Ecto neural progenitor cell (in vitro differentiated cells): ENCODE results near the gene ZNF618.

Experiments used
- DNase-seq: peaks from one replicate; pipeline ENCODE4 v3.0.0-alpha.2; 2018; ENCODE audit warnings: low spot score

The ZNF618 gene

DNA sequence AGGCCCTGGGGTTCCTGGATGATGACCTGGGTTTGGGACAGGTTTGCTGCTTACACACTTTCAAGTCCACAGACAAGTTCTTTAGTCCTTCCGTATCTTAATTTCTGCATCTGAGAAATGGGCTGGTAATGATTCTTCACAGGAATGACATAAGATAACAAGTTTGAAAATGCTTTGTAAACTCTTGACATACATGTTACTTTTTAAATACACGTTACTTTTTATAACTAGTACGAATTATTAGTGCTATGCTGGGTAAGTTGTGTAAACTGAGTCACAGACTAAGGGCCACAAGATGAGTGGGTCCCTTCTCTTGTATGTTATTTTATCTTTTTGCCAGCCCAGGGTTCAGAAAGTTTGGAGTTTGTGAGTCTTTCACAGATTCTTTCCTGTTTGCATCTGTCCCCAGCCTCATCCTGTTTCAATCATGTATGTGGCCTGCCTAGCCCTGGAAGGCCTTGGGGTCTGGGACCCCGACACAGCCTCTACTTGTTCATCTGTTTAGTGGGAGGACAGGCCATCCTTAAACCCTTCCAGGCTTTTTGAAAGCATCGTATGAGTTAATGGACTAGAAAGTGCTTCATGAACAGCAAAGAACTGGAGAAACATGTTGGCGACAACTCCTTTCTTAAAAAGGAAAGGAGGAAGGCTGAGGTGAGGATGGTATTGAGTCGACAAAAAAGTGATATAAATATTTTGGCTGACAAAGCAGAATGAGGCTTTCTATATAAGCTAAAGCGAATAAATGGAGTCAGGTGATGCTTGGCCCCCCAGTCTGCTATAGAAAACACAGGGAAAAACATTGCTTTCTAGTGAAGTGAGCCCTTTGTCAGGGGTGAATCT is 9.3 kb downstream of the ZNF618 start:
- DNase-seq, result no peak

DNA sequence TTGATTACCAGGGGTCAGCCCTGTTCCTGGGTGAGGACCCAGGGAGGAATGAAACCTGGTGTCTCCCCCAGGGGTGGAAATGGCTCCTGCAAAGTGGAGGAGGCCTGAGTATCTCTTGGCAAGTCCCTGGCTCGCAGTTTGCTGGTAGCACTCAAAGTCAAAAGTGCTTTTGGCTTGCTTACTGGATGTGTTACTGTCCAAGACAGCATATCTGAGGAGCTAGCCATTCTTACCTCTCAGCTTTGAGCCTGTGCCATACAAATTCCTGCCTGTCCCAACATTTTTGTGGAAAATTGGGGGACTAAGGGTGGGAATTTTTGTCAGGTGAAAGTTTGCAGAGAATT is 9.9 kb downstream of the ZNF618 start:
- DNase-seq, result no peak

DNA sequence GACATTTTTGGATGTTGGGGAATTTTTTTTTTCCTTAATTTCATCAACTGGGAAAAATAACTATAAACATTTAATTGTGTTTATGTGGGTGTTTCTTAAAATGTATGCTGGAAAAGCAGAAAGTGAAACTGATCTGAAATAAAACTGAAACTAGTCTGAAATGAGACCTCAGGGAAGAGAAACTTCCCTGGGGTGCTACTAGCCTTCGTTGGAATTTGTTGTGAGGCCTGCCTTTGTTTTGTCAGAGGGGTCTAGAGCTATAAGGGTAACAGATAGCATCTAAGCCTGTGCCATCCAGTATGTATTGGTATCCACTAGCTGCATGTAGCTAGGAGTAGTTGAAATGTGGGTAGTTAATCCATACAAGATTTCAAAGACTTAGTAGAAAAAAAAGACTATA is 10.4 kb downstream of the ZNF618 start:
- no peak for DNase-seq

DNA sequence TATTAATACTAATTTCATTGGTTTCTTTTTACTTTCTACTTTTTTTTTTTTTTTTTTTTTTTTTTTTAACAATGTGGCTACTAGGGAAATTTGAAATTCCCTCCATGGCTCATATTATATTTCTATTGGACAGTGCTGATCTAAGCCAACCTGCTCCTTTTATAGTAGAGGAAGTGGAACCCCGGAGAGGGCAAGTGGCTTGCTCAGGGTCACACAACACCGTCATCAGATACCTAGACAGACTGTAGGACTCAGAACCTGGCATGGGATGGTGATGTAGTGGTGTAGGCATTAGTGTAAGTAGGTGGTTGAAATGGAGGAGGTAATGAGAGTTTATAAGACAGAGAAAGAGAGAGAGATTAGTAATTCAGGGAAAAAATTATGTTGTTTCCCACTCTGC is 10.8 kb downstream of the ZNF618 start:
- no peak for DNase-seq

DNA sequence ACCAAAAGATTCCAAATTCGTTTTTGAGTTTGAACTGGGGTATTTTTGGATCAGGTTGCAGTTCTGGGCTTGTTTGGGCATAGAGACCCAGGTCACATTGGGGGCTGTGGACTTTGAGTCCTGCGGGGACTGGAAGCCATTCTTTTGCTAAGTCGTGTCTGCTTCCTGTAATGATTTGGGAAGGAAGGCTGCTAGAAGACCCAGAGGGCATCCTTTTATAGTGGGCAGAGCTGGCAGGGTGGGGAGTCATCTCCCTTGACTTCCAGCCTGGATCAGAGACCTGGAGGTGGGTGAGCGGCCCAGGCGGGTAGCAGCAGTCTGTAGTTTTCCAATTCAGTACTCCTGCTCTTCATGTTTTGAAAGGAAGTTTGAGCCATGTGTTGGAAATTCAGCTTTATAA is 11.3 kb downstream of the ZNF618 start:
- DNase-seq, result no peak

DNA sequence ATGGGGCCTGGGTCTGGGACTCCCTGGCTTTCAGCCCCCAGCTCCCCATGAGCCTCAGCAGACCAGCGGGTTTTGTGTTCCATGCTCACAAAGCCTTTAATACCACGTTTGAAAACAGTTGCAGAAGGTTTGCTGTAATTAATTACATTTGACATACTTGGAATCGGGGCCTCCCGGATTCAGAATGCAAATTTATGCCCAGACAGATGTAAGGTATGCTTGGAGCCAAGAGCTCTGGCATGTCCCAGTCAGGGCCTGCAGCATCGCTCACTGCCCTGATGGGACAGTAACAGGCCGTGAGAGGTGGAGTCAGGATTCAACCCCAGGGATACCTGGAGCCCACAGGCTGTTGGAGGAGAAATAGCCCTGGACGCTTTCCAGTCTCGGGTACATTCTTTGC is 12.2 kb downstream of the ZNF618 start:
- no peak for DNase-seq

DNA sequence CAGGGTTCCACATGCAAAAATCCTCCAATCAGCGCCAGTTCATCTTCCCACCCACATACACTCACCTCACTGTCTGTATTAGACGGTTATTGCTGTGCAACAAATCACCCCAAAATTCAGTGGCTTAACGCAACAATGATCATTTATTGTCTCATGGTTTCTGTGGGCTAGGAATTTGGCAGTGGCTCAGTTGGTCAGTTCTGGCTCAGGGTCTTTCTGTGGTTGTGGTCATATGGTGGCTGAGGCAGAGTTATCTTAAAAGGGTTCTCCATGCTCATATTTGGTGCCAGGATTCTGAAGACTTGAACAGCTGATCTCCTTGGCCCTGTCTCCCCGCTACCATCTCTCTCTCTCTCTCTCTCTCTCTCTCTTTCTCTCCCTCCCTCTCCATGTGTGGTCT is 12.9 kb downstream of the ZNF618 start:
- DNase-seq, result no peak

DNA sequence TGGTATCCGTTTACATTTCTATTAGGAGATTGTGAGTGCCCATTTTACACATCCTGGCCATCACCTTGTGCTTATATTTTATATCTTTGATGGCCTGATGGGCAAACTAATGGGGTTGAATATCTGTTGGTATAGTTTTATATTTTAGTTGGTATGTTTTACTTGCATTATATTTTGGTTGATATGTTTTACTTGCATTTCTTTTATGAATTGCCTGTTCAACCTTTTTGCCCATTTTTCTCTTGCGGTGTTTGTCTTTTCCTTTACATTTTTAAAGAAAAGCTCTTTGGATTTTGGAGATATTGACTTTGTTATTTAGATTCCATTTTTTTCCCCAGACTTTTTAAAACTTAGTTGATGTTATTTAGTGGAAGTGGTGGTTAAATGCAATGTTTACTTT is 14.6 kb downstream of the ZNF618 start:
- DNase-seq, result no peak

DNA sequence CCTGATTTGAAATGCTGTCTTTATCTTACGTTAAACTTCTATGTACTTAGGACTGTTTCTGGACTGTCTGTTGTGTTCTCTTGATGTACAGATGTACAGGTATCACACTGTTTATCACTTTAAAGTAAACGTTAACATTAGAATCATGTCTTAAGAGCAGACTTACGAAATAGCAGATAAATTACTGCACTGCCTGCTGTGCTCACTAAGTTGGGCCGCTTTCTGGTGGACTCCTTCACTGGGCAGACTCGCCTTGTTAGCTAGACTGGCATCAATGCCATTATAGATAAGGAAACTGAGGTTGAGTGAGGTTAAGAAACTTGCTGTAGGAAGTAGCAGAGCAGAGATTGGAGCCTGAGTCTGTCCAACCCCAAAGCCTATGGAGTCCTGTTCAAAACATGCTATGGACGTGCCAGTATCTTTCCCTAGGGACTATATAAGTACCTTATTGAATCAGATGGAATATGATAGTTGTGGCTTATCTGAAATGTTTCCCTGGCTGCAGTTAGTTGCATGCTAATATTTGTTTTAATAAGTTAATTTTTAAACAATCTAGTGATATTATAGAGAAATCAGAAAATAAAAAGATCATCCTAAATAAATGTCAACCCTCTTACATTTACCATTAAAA is 16.9 kb downstream of the ZNF618 start:
- no peak for DNase-seq

DNA sequence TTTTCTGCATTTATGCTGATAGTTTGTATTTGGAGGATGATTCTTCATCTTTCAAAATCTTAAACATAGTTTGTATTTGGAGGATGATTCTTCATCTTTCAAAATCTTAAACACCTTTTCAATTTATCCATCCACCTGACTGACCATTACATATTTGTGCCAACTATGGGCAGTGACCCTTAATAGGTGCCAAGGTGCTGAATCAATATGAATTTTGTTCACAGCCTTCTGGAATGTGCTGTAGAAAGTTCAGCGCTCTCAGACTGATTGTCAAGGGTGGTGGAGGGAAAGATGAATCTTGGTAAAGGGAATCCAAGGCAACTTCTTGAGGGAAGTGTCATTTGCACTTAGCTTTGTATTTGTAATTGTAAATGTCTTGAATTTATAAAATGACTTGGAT is 18.1 kb downstream of the ZNF618 start:
- DNase-seq, result no peak

DNA sequence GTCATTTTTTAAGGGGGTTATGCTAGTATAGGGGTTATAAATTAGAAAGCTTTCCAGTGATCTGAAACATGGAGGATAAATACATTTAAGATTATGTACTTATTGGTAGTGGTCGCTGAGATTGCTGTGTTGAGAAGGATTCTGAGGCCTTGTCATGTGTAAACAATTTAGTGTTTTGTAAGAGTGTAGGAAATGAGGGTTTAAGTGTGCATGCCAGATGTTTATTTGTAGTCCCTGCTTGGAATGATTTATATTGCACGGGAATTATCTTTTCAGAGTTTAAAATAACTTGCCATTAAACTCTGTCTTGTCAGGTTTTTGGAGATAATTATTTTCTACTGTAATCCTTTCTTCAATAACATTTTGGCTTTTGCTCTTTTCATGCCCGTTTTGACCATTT is 19.4 kb downstream of the ZNF618 start:
- no peak for DNase-seq

DNA sequence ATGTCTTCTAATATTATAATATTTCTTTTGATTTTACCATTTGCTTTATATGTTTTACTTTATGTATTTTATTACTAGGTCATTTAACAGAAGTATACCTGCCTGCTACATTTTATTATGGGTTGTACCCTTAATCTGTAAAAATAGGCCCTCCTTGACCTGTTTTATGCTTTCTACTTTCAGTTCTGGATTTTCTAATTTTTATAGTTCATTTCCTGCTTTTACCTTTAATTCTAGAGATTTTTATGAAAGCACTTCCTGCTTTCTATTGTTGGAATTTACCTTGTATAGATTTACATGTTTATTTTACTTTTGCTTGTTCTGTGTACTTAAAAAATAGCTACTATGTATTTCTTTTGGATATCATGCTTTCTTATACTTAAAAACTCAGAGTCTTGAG is 20.6 kb downstream of the ZNF618 start:
- DNase-seq, result no peak

DNA sequence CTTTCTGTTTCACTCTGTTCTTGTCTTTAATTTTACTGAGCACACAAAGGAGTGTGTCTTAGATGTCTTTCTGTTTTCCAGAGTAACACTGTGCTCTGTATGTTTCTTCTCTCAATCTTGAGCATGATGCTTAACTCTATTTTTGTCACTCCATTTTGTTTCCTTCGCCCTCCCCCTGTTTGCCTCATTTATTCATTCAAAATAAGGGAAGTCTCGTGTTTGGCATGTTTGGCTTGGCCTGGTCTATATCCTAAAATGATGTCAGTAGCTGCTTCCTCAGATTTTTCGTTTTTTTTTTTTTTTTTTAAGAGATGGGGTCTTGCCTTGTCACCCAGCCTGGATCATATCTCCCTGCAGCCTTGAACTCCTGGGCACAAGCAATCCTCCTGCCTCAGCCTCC is 22.0 kb downstream of the ZNF618 start:
- DNase-seq, result no peak

DNA sequence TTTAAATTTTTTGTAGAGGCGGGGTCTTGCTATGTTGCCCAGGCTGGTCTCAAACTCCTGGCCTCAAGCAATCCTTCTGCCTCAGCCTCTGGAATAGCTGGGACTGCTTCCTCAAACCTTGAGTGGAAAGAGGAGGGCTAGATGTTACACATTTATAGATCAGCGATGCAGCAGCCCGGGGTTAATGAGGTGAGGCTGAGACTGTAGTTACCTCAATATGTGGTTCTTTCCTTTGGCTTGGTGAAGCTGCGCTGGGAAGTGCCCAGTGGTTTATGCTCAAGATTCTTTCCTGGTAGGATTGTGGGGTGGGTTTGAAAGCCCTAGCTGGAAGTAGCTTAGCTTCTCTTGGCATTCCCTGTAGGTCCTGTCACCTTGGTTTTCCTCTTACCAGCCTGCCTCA is 22.5 kb downstream of the ZNF618 start:
- no peak for DNase-seq

DNA sequence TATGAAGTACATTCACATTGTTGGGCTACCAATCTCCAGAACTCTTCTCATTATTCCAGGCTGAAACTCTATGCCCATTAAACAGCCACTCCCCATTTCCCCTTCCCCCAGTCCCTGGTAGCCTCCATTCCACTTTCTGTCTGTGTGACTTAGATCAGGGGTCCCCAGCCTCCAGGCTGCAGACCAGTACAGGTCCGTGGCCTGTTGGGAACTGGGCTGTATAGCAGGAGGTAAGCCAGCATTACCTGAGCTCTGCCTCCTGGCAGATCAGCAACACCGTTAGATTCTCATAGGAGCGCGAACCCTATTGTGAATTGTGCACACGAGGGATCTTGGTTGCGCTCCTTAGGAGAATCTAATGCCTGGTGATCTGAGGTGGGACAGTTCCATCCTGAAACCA is 23.1 kb downstream of the ZNF618 start:
- DNase-seq, result no peak

DNA sequence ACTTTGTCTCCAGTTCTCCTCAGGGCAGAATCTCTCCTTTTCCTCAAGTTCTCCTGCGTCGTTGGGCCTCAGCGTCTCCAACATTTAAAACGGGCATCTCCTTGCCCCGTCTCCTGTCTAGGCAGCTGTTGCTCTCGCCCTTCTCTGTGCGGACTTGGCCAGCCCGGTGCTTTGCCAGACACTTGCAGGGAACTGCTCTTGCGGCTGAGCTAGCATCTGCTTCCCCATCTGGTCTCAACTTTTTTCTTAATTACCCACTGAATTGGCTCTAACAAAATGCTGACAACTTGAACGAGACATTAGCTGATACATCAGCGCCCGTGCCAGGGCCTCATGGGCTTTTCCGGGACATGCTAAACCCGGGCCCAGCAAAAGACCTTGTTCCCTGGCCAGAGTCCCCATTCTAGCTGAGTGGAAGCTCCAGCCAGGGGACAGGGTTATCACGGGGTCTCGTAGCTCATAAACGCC is 25.1 kb downstream of the ZNF618 start:
- peak; percentile 42 for DNase-seq

DNA sequence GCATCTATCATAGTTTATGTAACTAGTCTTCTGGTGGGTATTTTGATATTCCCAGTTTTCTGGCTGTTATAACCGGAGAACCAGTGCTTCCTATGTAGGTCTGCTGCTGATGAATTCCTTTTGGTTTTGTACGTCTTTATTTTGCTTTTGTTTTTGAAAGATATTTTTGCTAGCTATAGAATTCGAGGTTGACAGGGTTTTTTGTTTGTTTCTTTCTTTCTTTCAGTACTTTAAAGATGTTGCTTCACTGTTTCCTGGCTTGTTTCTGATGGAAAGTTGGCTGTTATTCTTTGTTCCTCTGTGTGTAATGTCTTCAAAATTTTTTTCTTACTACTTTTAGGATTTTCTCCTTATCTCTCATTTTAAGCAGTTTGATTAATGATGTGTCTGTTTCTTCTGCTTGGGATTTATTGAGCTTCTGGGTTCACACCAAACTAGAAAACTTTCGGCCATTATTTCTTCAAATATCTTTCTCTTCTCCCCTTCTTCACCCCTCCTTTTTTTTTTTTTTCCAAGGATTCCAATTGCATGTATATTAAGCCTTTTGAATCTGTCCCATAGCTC is 27.5 kb downstream of the ZNF618 start:
- DNase-seq, result no peak

DNA sequence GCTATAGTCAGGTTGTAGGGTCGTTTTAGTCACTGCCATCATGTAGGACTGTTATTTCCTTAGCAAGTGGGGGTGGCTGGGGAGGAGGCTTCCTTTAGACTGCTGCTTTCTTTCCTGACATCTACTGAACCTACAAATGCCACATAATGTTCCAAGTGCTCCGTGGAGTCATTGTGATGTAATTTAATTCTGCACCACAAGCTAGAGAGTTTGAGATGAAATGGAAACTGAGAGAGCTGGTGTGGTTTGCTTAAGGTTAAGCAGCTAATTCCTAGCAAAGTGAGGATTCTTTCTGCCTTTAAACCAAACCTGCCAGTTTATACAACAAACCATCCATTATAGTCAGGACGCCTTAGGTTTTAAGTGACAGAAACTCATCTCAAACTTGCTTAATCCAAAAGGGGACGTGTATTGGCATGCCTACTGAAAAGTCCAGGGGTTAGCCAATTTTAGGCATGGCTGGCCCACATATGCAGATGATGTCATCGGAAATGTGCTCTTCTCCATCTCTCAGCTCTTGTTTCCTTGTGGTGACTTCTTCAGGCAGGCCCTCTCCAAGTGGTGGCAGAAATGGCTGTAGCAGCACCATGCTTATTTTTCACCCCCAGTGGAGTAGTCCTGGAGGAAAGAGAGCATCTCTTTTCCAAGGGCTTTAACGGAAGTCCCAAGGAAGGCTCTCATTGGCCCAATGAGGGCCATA is 30.5 kb downstream of the ZNF618 start:
- DNase-seq, result no peak

DNA sequence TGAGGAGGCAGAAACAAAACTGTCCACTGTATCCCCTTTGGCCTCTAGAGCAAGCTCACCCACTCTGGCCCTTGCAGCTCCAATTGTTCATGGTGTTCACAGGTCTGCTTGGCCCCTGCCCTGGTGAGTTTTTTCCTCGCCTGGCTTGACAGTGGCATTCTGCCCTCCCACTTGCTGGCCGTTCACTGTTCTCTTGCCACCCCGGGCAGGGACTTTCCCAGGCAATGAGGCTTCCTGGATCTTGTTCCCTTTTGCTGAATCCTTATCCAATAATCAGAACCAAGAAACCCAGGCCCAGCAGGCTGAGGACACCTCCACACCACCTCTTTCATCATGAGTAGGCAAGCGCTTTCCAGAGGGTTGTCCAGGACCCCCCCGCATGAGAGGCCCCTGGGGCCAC is 31.2 kb downstream of the ZNF618 start:
- DNase-seq, result no peak

DNA sequence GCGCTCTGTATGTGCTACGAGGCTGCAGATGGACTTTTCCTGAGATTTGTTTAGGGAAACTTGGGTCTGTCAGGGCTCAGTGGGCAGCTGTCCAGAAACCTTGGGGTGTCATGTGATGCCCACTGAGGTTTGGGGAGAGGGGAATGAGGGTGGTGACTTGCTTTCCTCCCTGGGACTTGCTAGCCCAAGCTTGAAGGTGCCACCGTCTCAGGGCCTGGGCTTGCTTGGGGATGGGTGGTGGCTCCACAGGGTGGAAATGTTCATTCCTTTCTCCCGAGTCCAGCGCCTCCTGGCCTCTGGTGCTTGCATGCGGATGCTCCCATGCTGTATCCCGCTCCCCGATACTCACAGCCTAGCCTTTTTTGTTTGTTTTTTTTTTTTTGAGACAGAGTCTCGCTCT is 33.3 kb downstream of the ZNF618 start:
- DNase-seq, result no peak

DNA sequence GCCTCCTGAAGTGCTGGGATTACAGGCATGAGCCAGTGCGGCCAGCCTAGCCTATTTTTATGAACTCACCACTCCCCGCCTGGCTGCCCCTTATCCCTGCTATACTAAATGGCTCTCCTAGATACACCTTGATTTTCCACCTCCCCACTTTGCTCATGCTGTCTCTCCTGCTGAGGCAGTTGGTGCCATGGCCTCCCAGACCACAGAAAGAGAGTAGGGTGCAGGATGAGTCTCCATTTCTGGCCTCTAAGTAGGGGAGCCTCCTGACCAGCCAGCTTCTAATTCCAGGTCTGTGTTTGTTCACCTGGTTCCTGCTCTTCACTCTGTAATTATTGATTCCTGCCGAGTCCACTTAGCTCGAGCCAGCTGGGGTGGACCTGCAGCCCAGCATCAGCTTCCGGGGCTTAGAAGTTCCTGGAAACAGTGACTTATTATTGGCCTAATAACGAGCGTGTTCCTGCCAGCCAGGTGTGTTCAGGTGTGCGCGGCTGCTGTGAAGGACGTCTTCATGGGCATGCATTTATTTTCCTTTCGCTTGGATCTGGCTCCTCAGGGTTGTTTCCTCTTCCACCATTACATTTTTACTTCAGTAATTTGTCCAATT is 34.0 kb downstream of the ZNF618 start:
- peak; percentile 27 for DNase-seq

DNA sequence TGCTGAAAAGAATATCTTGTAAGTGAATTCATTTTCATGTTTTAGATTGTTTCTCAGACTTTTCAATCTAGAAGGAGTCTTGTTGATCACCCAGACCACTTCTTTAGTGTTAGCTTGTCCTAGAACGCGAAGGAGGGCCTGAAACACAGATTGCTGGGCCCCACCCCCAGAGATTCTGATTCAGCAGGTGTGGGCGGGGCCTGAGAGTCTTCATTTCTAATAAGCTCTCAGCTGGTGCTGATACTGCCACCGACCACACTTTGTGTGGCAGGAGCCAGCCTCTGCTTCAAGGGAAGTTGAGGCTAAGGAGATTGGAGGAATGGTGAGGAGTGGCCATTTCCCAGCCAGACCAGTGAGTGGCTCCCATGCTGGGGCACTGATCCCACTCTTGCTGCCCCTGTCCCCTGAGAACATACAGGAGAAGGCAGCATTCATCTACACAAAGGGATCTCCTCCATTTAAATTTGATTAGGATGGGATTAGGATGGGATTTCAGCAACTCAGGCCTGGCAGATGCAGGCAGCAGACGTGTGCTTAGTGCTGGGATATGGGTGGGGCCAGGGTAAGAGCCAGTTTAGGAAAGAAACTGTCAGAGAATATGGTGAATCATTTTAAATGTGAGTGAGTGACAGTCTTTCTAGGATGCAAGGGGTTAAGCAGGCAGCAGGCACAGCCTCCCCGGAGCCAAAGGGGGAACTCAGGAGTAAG is 35.9 kb downstream of the ZNF618 start:
- DNase-seq, result no peak
